PC-9 (cell line): Measurements from ENCODE around the gene ITGB1BP2.

ENCODE experiments used
- CTCF ChIP-seq: fragments of 200-600 bp; sonication (generic); conservative IDR thresholded peaks from 2 replicates; pipeline ENCODE4 v1.6.1; 2017; ENCODE audit warnings: mixed run types, antibody characterized with exemption, mild to moderate bottlenecking, moderate library complexity
- EZH2 ChIP-seq: fragments of 200-600 bp; sonication (generic); IDR thresholded peaks from 2 replicates; pipeline ENCODE4 v1.8.0; 2017; ENCODE audit warnings: antibody characterized with exemption, low read depth

- no peak for TF ChIP-seq CTCF
- TF ChIP-seq EZH2 = no peak
These were observed 44.7 kb upstream of the ITGB1BP2 start for GRCh38 chrX:71256856-71257255.
